HepG2 (cell line): ENCODE results near the gene SH2B2. TPM values are rescaled to one million over a fixed set of nuclear protein-coding genes. Genes with fewer than 3 reads are reported as not detected.

Experiments
- ESRRA ChIP-seq: sonication (generic); formaldehyde crosslinking; IDR thresholded peaks from 2 replicates; pipeline ENCODE4 v1.5.1; 2020; ENCODE audit warnings: mild to moderate bottlenecking, low read depth, missing genetic modification reagents
- GPN1 ChIP-seq: sonication (generic); formaldehyde crosslinking; IDR thresholded peaks from 2 replicates; pipeline ENCODE4 v1.5.1; 2020; ENCODE audit warnings: missing genetic modification reagents, borderline replicate concordance
- HNRNPL ChIP-seq: fragments of 200-400 bp; formaldehyde crosslinking; IDR thresholded peaks from 2 replicates; pipeline ENCODE4 v1.6.1; 2017; ENCODE audit warnings: mild to moderate bottlenecking, low read depth, low read length
- KDM4B ChIP-seq: sonication (generic); formaldehyde crosslinking; IDR thresholded peaks from 2 replicates; pipeline ENCODE4 v1.4.0; 2020; ENCODE audit warnings: missing genetic modification reagents
- KDM5B ChIP-seq: sonication (generic); formaldehyde crosslinking; IDR thresholded peaks from 2 replicates; pipeline ENCODE4 v1.4.0; 2020; ENCODE audit warnings: missing genetic modification reagents, mild to moderate bottlenecking, borderline replicate concordance
- NFRKB ChIP-seq: fragments of 450-650 bp; IDR thresholded peaks from 2 replicates; pipeline ENCODE4 v1.6.1; 2017
- POLR2AphosphoS2 ChIP-seq: IDR thresholded peaks from 2 replicates; pipeline ENCODE4 v1.6.1; 2011; ENCODE audit warnings: low read depth, low read length, improper control_type of control experiment
- SETDB1 ChIP-seq: sonication (generic); formaldehyde crosslinking; IDR thresholded peaks from 2 replicates; pipeline ENCODE4 v1.5.1; 2020; ENCODE audit warnings: missing genetic modification reagents, mild to moderate bottlenecking, borderline replicate concordance
- SP4 ChIP-seq: sonication (generic); formaldehyde crosslinking; IDR thresholded peaks from 2 replicates; pipeline ENCODE4 v1.8.1; 2023; ENCODE audit warnings: mild to moderate bottlenecking, missing genetic modification reagents
- SSRP1 ChIP-seq: IDR thresholded peaks from 2 replicates; pipeline ENCODE4 v1.6.1; 2016; ENCODE audit warnings: control low read depth
- SUZ12 ChIP-seq: fragments of 150-350 bp; IDR thresholded peaks from 2 replicates; pipeline ENCODE4 v1.6.1; 2014; ENCODE audit warnings: low read depth, low read length
- TCF7L2 ChIP-seq: IDR thresholded peaks from 2 replicates; pipeline ENCODE4 v1.6.1; 2011; ENCODE audit warnings: mild to moderate bottlenecking, low read depth, low read length, moderate library complexity
- ZEB1 ChIP-seq: IDR thresholded peaks from 2 replicates; pipeline ENCODE4 v1.6.1; 2012; ENCODE audit warnings: mild to moderate bottlenecking, low read depth, inconsistent platforms; ENCODE audit not compliant: insufficient replicate concordance
- ZNF160 ChIP-seq: sonication (generic); formaldehyde crosslinking; IDR thresholded peaks from 2 replicates; pipeline ENCODE4 v1.8.0; 2022; ENCODE audit warnings: mild to moderate bottlenecking, inconsistent platforms, missing genetic modification reagents
- ZNF205 ChIP-seq: IDR thresholded peaks from 2 replicates; pipeline ENCODE4 v1.6.1; 2018; ENCODE audit warnings: missing biosample characterization, missing genetic modification reagents
- ZNF772 ChIP-seq: sonication (generic); formaldehyde crosslinking; IDR thresholded peaks from 2 replicates; pipeline ENCODE4 v1.5.0; 2020; ENCODE audit warnings: mild to moderate bottlenecking, missing genetic modification reagents
- polyA plus RNA-seq, 8 experiments: library from polyadenylated mRNA; depleted of rRNA in 3 of 8; stranded (reverse) in 7 of 8; unstranded in 1 of 8; fragments of >200 nt; fragmentation: Illumina TruSeq in 4 of 8; extraction: Trizol in 4 of 8; gene quantifications; 2 replicates each; pipeline versions ENCODE4 v1.2.1 to v1.2.3, GENCODE V29; 2011 to 2016; ENCODE audit warnings: low read depth in 4 of 8, missing spikeins in 1 of 8, mixed read lengths in 1 of 8; ENCODE audit not compliant: insufficient read depth in 1 of 8
- total RNA-seq, 5 experiments: library from RNA; depleted of rRNA; stranded (reverse); fragments of >200 nt; fragmentation: Illumina TruSeq; extraction: Trizol; gene quantifications; 2 replicates each; pipeline ENCODE4 v1.2.3, GENCODE V29; 2016; ENCODE audit warnings: low read depth in 1 of 5
- TF ChIP-seq, protein P1 (sequence below): sonication (generic); formaldehyde crosslinking; IDR thresholded peaks from 2 replicates; pipeline ENCODE4 v1.5.1; 2020; ENCODE audit warnings: mild to moderate bottlenecking, missing genetic modification reagents
- TF ChIP-seq, protein P2 (sequence below): sonication (generic); formaldehyde crosslinking; IDR thresholded peaks from 2 replicates; pipeline ENCODE4 v1.8.0; 2022; ENCODE audit warnings: missing genetic modification reagents, mild to moderate bottlenecking, borderline replicate concordance
- TF ChIP-seq, protein P3 (sequence below): IDR thresholded peaks from 2 replicates; pipeline ENCODE4 v1.6.1; 2016; ENCODE audit warnings: low read depth, borderline replicate concordance
- TF ChIP-seq, protein P4 (sequence below): IDR thresholded peaks from 2 replicates; pipeline ENCODE4 v1.6.1; 2018; ENCODE audit warnings: missing genetic modification reagents
- TF ChIP-seq, protein P5 (sequence below): sonication (generic); formaldehyde crosslinking; conservative IDR thresholded peaks from 2 replicates; pipeline ENCODE4 v1.8.1; 2023; ENCODE audit warnings: missing genetic modification reagents
- TF ChIP-seq, protein P6 (sequence below): sonication (generic); formaldehyde crosslinking; IDR thresholded peaks from 2 replicates; pipeline ENCODE4 v1.5.0; 2020; ENCODE audit warnings: mild to moderate bottlenecking, missing genetic modification reagents, moderate library complexity

SH2B2 gene
- total and polyA plus RNA-seq, 2 of the 13 experiments (the other 11 are each of a cell fraction or from before 2014, with no cell fraction given): 0.46 to 1.3 TPM

DNA sequence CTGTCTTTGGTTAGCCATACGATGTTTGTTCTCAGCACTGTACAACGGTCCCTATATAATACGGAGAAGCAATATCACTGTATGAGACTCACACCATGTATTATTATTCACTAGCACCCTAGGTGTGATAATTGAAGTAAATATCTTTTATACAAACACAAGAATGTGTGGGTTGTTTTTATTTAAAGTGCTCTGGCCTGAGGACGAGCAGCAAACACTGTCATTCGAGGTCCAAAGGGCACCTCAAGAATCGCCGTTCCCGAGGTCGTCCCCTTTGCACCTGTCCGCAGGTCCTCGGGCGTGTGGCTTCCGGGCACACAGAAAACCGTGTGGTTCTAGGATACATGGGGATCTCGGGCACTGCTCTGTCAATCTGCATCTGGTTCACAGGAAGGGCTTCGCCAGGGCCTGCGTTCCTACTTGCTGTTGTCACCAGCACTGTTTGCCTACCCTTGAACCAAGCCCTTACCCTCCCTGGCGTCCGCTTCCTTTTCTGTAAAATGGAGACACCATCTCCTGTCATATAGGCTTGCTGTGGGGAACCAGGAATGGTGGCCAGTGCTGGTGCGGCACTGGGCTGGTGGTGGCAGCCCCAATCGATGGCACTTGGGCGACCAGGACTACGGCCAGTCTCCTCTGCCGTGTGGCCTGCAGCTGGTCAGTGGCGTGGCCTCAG lies 28.5 kb upstream of the SH2B2 start (continued):
- TF ChIP-seq, protein P1, sequence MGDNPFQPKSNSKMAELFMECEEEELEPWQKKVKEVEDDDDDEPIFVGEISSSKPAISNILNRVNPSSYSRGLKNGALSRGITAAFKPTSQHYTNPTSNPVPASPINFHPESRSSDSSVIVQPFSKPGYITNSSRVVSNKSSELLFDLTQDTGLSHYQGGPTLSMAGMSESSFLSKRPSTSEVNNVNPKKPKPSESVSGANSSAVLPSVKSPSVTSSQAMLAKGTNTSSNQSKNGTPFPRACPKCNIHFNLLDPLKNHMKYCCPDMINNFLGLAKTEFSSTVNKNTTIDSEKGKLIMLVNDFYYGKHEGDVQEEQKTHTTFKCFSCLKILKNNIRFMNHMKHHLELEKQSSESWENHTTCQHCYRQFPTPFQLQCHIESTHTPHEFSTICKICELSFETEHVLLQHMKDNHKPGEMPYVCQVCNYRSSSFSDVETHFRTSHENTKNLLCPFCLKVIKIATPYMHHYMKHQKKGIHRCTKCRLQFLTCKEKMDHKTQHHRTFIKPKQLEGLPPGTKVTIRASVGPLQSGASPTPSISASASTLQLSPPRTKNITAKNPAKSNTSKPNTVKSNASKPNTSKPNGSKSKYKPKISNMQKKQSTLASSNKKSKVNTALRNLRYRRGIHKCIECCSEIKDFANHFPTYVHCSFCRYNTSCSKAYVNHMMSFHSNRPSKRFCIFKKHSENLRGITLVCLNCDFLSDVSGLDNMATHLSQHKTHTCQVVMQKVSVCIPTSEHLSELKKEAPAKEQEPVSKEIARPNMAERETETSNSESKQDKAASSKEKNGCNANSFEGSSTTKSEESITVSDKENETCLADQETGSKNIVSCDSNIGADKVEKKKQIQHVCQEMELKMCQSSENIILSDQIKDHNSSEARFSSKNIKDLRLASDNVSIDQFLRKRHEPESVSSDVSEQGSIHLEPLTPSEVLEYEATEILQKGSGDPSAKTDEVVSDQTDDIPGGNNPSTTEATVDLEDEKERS (CRISPR knock-in tag): peak; percentile 97
- TF ChIP-seq POLR2AphosphoS2 (no peak), ZNF160 (CRISPR knock-in tag) (peak; percentile 94), KDM5B (CRISPR knock-in tag) (peak; percentile 89), SSRP1 (peak; percentile 81), TCF7L2 (no peak), ESRRA (CRISPR knock-in tag) (peak; percentile 94), SETDB1 (CRISPR knock-in tag) (no peak), ZNF772 (CRISPR knock-in tag) (peak; percentile 89), NFRKB (no peak), ZNF205 (CRISPR knock-in tag) (peak; percentile 64; the same call in 1 of the 2 replicates), ZEB1 (no peak), SUZ12 (no peak), HNRNPL (0 out of 2 replicates have a peak, but pooled peaks have one; percentile 36), KDM4B (CRISPR knock-in tag) (peak; percentile 37; the same call in 1 of the 2 replicates), SP4 (CRISPR knock-in tag) (peak; percentile 66), GPN1 (CRISPR knock-in tag) (no peak)
- TF ChIP-seq, protein P2, sequence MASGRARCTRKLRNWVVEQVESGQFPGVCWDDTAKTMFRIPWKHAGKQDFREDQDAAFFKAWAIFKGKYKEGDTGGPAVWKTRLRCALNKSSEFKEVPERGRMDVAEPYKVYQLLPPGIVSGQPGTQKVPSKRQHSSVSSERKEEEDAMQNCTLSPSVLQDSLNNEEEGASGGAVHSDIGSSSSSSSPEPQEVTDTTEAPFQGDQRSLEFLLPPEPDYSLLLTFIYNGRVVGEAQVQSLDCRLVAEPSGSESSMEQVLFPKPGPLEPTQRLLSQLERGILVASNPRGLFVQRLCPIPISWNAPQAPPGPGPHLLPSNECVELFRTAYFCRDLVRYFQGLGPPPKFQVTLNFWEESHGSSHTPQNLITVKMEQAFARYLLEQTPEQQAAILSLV (CRISPR knock-in tag): peak; percentile 76; the same call in 1 of the 2 replicates
- TF ChIP-seq, protein P3, sequence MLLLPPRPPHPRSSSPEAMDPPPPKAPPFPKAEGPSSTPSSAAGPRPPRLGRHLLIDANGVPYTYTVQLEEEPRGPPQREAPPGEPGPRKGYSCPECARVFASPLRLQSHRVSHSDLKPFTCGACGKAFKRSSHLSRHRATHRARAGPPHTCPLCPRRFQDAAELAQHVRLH: peak; percentile 97
- TF ChIP-seq, protein P4, sequence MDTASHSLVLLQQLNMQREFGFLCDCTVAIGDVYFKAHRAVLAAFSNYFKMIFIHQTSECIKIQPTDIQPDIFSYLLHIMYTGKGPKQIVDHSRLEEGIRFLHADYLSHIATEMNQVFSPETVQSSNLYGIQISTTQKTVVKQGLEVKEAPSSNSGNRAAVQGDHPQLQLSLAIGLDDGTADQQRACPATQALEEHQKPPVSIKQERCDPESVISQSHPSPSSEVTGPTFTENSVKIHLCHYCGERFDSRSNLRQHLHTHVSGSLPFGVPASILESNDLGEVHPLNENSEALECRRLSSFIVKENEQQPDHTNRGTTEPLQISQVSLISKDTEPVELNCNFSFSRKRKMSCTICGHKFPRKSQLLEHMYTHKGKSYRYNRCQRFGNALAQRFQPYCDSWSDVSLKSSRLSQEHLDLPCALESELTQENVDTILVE (CRISPR knock-in tag): peak; percentile 84
- TF ChIP-seq, protein P5, sequence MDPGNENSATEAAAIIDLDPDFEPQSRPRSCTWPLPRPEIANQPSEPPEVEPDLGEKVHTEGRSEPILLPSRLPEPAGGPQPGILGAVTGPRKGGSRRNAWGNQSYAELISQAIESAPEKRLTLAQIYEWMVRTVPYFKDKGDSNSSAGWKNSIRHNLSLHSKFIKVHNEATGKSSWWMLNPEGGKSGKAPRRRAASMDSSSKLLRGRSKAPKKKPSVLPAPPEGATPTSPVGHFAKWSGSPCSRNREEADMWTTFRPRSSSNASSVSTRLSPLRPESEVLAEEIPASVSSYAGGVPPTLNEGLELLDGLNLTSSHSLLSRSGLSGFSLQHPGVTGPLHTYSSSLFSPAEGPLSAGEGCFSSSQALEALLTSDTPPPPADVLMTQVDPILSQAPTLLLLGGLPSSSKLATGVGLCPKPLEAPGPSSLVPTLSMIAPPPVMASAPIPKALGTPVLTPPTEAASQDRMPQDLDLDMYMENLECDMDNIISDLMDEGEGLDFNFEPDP (CRISPR knock-in tag): 0 out of 2 replicates have a peak, but pooled peaks have one; percentile 24
- TF ChIP-seq, protein P6, sequence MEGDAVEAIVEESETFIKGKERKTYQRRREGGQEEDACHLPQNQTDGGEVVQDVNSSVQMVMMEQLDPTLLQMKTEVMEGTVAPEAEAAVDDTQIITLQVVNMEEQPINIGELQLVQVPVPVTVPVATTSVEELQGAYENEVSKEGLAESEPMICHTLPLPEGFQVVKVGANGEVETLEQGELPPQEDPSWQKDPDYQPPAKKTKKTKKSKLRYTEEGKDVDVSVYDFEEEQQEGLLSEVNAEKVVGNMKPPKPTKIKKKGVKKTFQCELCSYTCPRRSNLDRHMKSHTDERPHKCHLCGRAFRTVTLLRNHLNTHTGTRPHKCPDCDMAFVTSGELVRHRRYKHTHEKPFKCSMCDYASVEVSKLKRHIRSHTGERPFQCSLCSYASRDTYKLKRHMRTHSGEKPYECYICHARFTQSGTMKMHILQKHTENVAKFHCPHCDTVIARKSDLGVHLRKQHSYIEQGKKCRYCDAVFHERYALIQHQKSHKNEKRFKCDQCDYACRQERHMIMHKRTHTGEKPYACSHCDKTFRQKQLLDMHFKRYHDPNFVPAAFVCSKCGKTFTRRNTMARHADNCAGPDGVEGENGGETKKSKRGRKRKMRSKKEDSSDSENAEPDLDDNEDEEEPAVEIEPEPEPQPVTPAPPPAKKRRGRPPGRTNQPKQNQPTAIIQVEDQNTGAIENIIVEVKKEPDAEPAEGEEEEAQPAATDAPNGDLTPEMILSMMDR (CRISPR knock-in tag): 0 out of 2 replicates have a peak, but pooled peaks have one; percentile 28
